HepG2 (cell line): ENCODE results near the gene TP53TG5. TPM values are rescaled to one million over a fixed set of nuclear protein-coding genes. Genes with fewer than 3 reads are reported as not detected.

ENCODE experiments used
- ARID5B ChIP-seq: IDR thresholded peaks from 2 replicates; pipeline ENCODE4 v1.4.0; 2020; ENCODE audit warnings: mild to moderate bottlenecking, missing genetic modification reagents
- ETV5 ChIP-seq: IDR thresholded peaks from 2 replicates; pipeline ENCODE4 v1.6.1; 2018; ENCODE audit warnings: missing biosample characterization, missing genetic modification reagents, inconsistent platforms, borderline replicate concordance
- KDM3A ChIP-seq: IDR thresholded peaks from 2 replicates; pipeline ENCODE4 v1.6.1; 2018; ENCODE audit warnings: low read depth, missing compliant biosample characterization
- MEF2D ChIP-seq: sonication (generic); formaldehyde crosslinking; IDR thresholded peaks from 2 replicates; pipeline ENCODE4 v1.5.1; 2020; ENCODE audit warnings: mild to moderate bottlenecking, missing genetic modification reagents
- POLR2A ChIP-seq, 2 experiments: IDR thresholded peaks; 2 replicates each; pipeline ENCODE4 v1.6.1; 2011; ENCODE audit warnings: low read depth in 2 of 2, low read length in 2 of 2, mild to moderate bottlenecking in 1 of 2, moderate library complexity in 1 of 2; ENCODE audit not compliant: insufficient read depth in 1 of 2
- RARA ChIP-seq: IDR thresholded peaks from 2 replicates; pipeline ENCODE4 v1.6.1; 2016; ENCODE audit warnings: missing genetic modification reagents, missing compliant biosample characterization
- RBAK ChIP-seq: sonication (generic); formaldehyde crosslinking; IDR thresholded peaks from 2 replicates; pipeline ENCODE4 v1.5.1; 2020; ENCODE audit warnings: mild to moderate bottlenecking, missing genetic modification reagents
- SKI ChIP-seq: fragments of 450-650 bp; IDR thresholded peaks from one replicate; pipeline ENCODE4 v1.6.1; 2018; ENCODE audit warnings: mild to moderate bottlenecking; ENCODE audit not compliant: partially characterized antibody
- SOX5 ChIP-seq: IDR thresholded peaks from 2 replicates; pipeline ENCODE4 v1.6.1; 2016; ENCODE audit warnings: borderline replicate concordance
- SP5 ChIP-seq: IDR thresholded peaks from 2 replicates; pipeline ENCODE4 v1.6.1; 2016; ENCODE audit warnings: low read depth, borderline replicate concordance
- ZNF350 ChIP-seq: sonication (generic); formaldehyde crosslinking; IDR thresholded peaks from 2 replicates; pipeline ENCODE4 v1.4.0; 2020; ENCODE audit warnings: mild to moderate bottlenecking, low read depth, missing genetic modification reagents, borderline replicate concordance
- ZNF607 ChIP-seq: sonication (generic); formaldehyde crosslinking; IDR thresholded peaks from 2 replicates; pipeline ENCODE4 v1.5.1; 2020; ENCODE audit warnings: missing genetic modification reagents, mild to moderate bottlenecking, borderline replicate concordance
- polyA plus RNA-seq, 8 experiments: library from polyadenylated mRNA; depleted of rRNA in 3 of 8; stranded (reverse) in 7 of 8; unstranded in 1 of 8; fragments of >200 nt; fragmentation: Illumina TruSeq in 4 of 8; extraction: Trizol in 4 of 8; gene quantifications; 2 replicates each; pipeline versions ENCODE4 v1.2.1 to v1.2.3, GENCODE V29; 2011 to 2016; ENCODE audit warnings: low read depth in 4 of 8, missing spikeins in 1 of 8, mixed read lengths in 1 of 8; ENCODE audit not compliant: insufficient read depth in 1 of 8
- total RNA-seq, 5 experiments: library from RNA; depleted of rRNA; stranded (reverse); fragments of >200 nt; fragmentation: Illumina TruSeq; extraction: Trizol; gene quantifications; 2 replicates each; pipeline ENCODE4 v1.2.3, GENCODE V29; 2016; ENCODE audit warnings: low read depth in 1 of 5
- TF ChIP-seq, protein P1 (sequence below): sonication (generic); formaldehyde crosslinking; IDR thresholded peaks from 2 replicates; pipeline ENCODE4 v1.4.0; 2020; ENCODE audit warnings: missing genetic modification reagents
- TF ChIP-seq, protein P2 (sequence below): sonication (generic); formaldehyde crosslinking; IDR thresholded peaks from 2 replicates; pipeline ENCODE4 v1.4.0; 2020; ENCODE audit warnings: missing genetic modification reagents
- TF ChIP-seq, protein P3 (sequence below): sonication (generic); formaldehyde crosslinking; IDR thresholded peaks from 2 replicates; pipeline ENCODE4 v1.5.1; 2020; ENCODE audit warnings: mild to moderate bottlenecking, missing genetic modification reagents, borderline replicate concordance
- TF ChIP-seq, protein P4 (sequence below): sonication (generic); formaldehyde crosslinking; IDR thresholded peaks from 2 replicates; pipeline ENCODE4 v1.4.0; 2020; ENCODE audit warnings: missing genetic modification reagents

The TP53TG5 gene
- total and polyA plus RNA-seq, 2 of the 13 experiments (the other 11 are each of a cell fraction or from before 2014, with no cell fraction given): 0.11 TPM; not detected in 1

- TF ChIP-seq, protein P1, sequence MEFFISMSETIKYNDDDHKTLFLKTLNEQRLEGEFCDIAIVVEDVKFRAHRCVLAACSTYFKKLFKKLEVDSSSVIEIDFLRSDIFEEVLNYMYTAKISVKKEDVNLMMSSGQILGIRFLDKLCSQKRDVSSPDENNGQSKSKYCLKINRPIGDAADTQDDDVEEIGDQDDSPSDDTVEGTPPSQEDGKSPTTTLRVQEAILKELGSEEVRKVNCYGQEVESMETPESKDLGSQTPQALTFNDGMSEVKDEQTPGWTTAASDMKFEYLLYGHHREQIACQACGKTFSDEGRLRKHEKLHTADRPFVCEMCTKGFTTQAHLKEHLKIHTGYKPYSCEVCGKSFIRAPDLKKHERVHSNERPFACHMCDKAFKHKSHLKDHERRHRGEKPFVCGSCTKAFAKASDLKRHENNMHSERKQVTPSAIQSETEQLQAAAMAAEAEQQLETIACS: no peak
- no peak for TF ChIP-seq POLR2A (IDR thresholded peaks at IDR 0.05; ENCODE audit: insufficient read depth in 1 of 2, low read depth in 2 of 2, low read length in 2 of 2)
- TF ChIP-seq, protein P2, sequence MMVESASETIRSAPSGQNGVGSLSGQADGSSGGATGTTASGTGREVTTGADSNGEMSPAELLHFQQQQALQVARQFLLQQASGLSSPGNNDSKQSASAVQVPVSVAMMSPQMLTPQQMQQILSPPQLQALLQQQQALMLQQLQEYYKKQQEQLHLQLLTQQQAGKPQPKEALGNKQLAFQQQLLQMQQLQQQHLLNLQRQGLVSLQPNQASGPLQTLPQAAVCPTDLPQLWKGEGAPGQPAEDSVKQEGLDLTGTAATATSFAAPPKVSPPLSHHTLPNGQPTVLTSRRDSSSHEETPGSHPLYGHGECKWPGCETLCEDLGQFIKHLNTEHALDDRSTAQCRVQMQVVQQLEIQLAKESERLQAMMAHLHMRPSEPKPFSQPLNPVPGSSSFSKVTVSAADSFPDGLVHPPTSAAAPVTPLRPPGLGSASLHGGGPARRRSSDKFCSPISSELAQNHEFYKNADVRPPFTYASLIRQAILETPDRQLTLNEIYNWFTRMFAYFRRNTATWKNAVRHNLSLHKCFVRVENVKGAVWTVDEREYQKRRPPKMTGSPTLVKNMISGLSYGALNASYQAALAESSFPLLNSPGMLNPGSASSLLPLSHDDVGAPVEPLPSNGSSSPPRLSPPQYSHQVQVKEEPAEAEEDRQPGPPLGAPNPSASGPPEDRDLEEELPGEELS (CRISPR knock-in tag): peak; percentile 23; the same call in 1 of the 2 replicates
- 0 out of 2 replicates have a peak, but pooled peaks have one; percentile 31 for TF ChIP-seq ARID5B (CRISPR knock-in tag)
- no peak for TF ChIP-seq ZNF350 (CRISPR knock-in tag)
- TF ChIP-seq, protein P3, sequence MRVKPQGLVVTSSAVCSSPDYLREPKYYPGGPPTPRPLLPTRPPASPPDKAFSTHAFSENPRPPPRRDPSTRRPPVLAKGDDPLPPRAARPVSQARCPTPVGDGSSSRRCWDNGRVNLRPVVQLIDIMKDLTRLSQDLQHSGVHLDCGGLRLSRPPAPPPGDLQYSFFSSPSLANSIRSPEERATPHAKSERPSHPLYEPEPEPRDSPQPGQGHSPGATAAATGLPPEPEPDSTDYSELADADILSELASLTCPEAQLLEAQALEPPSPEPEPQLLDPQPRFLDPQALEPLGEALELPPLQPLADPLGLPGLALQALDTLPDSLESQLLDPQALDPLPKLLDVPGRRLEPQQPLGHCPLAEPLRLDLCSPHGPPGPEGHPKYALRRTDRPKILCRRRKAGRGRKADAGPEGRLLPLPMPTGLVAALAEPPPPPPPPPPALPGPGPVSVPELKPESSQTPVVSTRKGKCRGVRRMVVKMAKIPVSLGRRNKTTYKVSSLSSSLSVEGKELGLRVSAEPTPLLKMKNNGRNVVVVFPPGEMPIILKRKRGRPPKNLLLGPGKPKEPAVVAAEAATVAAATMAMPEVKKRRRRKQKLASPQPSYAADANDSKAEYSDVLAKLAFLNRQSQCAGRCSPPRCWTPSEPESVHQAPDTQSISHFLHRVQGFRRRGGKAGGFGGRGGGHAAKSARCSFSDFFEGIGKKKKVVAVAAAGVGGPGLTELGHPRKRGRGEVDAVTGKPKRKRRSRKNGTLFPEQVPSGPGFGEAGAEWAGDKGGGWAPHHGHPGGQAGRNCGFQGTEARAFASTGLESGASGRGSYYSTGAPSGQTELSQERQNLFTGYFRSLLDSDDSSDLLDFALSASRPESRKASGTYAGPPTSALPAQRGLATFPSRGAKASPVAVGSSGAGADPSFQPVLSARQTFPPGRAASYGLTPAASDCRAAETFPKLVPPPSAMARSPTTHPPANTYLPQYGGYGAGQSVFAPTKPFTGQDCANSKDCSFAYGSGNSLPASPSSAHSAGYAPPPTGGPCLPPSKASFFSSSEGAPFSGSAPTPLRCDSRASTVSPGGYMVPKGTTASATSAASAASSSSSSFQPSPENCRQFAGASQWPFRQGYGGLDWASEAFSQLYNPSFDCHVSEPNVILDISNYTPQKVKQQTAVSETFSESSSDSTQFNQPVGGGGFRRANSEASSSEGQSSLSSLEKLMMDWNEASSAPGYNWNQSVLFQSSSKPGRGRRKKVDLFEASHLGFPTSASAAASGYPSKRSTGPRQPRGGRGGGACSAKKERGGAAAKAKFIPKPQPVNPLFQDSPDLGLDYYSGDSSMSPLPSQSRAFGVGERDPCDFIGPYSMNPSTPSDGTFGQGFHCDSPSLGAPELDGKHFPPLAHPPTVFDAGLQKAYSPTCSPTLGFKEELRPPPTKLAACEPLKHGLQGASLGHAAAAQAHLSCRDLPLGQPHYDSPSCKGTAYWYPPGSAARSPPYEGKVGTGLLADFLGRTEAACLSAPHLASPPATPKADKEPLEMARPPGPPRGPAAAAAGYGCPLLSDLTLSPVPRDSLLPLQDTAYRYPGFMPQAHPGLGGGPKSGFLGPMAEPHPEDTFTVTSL: peak; percentile 52; the same call in 1 of the 2 replicates
- 0 out of 2 replicates have a peak, but pooled peaks have one; percentile 26 for TF ChIP-seq KDM3A (CRISPR knock-in tag)
- TF ChIP-seq RARA: peak; percentile 52; the same call in 1 of the 2 replicates
- TF ChIP-seq SOX5 (CRISPR knock-in tag): peak; percentile 49; the same call in 1 of the 2 replicates
- TF ChIP-seq RBAK: no peak
- TF ChIP-seq SKI: peak; percentile 29
- TF ChIP-seq ZNF607: 0 out of 2 replicates have a peak, but pooled peaks have one; percentile 21
- TF ChIP-seq ETV5: 0 out of 2 replicates have a peak, but pooled peaks have one; percentile 20
- TF ChIP-seq, protein P4, sequence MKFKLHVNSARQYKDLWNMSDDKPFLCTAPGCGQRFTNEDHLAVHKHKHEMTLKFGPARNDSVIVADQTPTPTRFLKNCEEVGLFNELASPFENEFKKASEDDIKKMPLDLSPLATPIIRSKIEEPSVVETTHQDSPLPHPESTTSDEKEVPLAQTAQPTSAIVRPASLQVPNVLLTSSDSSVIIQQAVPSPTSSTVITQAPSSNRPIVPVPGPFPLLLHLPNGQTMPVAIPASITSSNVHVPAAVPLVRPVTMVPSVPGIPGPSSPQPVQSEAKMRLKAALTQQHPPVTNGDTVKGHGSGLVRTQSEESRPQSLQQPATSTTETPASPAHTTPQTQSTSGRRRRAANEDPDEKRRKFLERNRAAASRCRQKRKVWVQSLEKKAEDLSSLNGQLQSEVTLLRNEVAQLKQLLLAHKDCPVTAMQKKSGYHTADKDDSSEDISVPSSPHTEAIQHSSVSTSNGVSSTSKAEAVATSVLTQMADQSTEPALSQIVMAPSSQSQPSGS (CRISPR knock-in tag): peak; percentile 16; the same call in 1 of the 2 replicates
- TF ChIP-seq MEF2D: no peak; the same call in 1 of the 2 replicates
- no peak for TF ChIP-seq SP5
Measured at GRCh38 chr20:45361793-45362192, 16.3 kb downstream of the TP53TG5 start (continued).
